HS-5 (cell line): Measurements from ENCODE around the gene ARHGAP8.
"Not testable (repeated sequence)": the region's sequence is repeated elsewhere in the genome, so short reads cannot be mapped to it uniquely, and the experiment has no call there.

Experiments
- DNase-seq: peaks from one replicate; pipeline ENCODE4 v3.0.0-alpha.2; 2012; ENCODE audit warnings: low read depth

Gene ARHGAP8

DNA sequence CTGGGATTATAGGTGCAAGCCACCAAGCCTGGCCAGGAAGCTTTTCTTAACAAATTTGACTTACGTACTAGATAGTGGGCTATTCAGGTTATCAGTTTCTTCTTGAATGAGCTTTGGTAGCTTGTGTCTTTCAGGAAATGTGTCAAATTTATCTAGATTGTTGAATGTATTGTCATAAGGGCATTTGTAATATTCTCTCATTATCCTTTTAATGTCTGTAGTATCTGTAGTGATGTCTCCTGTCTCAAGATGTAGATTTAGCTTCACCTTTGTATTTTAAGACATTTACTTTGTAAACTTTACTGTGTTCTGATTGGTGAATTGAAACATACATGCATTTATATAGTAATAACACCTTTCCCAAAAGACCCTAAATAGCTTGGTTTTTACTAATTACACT, 20.7 kb downstream of the ARHGAP8 start:
- DNase-seq = no peak

DNA sequence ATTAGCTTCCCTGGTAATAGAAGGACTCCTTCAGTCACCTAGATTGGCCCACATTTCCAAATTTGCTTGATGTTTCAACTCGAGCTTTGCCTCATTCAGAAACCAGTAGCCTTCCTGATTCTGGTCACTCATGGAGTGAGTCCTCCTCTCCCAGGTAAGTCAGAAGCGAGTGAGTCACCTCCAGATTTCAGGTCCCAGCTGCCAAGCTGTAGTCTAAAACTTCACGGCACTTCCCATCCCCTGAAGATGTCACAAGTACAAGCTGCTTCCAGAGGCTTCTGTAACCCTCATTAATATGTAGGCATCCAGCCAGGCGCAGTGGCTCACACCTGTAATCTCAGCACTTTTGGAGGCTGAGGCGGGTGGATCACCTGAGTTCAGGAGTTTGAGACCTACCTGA, 23.5 kb downstream of the ARHGAP8 start:
- no peak for DNase-seq

DNA sequence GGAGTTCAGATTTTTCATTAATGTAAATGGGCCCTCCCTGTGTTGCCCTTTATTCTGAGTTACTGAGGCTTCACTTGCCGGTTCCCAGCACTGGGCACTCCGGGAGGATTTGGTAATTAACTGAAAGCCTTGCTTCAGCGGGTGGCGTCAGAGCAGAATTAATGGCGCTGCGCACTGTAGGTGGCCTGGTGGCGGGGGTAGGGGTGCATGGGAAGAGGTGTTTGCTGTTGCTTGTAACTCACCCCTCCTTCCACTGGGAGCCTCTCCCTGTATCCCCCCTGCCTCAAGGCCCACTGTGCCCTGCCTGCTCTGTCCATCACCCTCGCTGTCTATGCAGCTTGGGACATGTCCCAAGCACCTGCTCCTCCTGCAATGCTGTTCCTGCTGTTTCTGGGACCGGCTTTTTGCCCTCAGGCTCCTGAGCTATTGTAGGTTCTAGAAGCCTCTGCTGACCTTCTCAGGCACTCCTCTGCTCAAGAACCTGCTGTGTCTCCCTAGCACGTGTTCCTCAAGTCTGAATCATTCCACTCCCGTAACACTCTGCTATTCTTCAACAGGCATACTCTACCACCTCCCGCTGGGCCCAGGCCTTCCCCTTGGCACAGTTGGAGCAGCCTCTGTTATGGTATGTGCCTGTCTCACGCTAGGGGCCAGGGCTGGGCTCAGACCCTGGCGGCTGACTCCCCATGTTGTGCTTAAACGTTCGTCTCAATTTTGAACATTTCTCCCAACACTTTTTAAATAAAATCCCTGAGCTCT, 24.4 kb downstream of the ARHGAP8 start:
- no peak for DNase-seq

DNA sequence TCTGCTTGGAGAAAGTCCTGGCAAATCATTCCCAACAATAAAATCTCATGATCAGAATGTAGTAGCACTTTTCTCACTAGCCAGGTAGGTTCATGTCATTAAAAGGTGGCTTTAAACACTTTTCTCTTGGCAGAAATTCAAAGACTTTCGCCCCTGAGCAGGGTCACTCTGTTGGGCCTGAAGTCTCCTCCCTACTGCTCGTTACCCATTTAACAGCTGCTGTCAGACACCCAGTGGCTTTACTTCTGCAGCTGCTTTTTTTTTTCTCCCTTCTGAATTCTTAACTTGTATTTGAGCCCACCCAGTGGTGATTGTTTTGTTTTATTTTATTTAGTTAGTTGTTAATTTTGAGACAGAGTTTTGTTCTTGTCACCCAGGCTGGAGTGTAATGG, 25.0 kb downstream of the ARHGAP8 start:
- no peak for DNase-seq

DNA sequence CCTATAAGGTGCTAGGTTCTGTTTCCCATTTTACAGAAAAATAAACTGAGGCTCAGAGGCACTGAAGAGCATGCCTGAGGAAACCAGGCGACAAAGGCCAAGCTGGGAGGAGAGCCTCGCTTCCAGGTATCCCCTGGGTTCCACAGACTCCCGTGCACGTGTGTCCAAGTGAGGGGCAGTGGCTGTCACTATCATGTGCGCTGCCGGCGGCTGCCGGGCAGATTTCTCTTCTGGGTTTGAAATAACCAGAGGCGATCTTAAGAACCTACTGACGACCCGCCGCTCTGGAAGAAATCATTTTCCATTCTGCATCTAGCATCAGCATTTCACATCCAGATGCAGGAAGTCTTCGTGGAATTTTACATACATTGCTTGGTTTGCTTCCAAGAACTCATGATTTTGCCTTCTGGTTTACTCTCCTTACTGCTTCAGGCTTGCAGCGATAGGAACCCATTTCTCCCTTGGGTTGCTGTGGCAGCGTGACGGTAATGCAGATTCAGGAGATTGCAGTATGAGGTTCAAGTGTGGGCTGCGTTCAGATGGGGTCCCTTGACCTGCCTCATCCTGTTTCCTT, 28.6 kb downstream of the ARHGAP8 start:
- DNase-seq = no peak

DNA sequence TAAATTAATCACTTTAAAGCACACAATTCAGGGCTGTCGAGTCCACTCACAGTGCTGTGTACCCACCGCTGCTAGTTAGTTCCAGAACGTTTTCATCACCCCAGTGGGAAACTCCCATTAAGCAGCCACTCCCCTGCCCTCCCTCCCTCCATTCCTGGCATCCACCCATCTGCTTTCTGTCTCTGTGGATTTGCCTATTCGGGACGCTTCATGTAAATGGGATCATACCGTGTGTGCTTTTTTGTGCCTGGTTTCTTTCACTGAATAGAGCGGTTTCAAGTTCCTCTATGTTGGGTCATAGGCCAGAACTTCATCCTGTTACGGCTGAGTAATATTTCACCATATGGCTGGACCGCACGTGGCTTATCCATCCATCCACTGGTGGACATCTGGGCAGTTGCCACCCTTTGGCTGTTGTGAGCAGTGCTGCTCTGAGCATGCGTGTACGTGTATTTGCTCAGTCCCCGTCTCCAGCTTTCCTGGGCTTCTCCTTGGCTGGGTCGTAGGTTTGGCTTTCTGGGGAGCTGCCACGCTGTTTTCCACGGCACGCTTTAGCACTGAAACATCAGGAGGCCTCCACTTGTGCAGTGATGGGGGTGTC, 30.1 kb downstream of the ARHGAP8 start:
- DNase-seq = no peak

DNA sequence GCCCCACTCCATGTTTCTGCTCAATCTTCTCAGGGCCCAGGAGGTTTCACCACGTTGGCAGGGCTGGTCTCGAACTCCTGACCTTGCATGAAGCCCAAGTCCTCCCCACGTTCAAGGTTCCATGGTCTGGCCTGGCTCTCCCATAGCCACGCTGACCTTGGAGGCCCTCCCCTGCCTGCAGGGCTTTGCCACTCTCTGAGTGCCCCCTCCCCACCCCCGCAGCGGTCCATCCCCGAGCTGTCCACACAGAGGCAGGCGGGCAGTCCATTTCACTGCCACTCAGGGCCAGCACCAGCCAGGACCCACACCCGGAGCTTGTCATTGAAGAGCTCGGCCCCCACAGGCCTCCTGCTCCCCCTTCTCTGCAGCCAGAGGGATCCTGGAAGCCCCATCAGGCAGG, 30.7 kb downstream of the ARHGAP8 start:
- DNase-seq = no peak

DNA sequence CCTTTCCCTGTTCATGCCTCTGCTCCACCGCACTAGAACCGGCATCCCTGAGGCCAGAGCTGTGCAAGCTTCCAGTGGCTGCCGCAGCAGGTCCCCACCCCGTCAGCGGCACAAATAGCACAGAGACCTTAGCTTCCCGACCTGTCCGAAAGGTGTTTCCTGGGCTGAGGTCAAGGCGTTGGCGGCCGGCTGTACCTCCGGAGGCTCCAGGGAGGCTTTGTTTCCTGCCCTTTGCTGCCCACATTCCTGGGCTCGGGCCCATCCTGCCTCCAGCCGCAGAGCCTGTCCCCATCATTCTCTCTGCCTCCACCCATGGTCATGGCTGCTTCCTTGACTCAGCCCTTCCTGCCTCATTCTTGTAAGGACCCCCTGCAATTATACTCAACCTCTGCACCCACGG, 31.2 kb downstream of the ARHGAP8 start:
- no peak for DNase-seq

DNA sequence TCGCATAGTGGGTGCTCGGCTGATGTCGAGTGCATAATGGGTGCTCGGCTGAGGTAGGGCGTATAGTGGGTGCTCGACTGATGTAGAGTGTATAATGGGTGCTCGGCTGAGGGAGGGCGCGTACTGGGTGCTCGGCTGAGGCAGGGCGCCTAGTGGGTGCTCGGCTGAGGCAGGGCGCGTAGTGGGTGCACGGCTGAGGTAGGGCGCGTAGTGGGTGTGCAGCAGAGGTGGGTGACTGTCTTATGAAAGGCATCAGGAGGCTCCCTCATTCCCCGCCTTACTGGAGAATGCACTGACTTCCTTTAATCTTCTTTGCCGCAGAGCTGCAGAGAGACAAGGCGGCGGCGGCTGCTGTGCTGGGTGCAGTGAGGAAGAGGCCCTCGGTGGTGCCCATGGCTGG, 33.8 kb downstream of the ARHGAP8 start:
- DNase-seq = no peak

DNA sequence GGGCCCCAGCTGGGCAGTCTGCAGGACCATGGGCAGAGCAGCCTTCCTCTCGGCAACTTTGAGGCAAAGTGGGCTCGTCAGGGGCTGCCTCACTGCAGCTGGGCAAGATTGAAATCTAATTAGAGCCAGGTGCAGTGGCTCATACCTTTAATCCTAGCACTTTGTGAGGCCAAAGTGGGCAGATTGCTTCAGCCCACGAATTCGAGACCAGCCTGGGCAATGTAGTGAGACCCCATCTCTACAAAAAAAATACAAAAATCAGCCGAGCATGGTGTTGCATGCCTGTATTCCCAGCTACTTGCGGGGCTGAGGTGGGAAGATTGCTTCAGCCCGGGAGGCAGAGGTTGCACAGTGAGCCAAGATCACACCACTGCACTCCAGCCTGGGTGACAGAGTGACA, 34.2 kb downstream of the ARHGAP8 start:
- DNase-seq = no peak

DNA sequence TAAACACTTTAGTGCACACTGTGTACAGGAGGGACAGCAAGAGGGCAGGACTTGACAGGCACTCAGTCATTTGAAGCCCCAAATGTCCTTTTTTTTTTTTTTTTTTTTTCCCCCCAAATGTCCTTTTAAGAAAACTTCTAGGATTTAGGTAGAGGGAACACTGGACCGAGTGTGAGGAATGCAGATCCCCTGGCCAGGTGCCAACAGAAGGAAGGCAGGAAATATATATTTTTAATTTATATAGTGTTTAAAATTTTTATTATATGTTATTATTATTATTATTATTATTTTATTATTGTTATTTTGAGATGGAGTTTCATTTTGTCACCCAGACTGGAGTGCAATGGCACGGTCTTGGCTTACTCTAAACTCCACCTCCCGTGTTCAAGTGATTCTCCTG, 35.5 kb downstream of the ARHGAP8 start:
- no peak for DNase-seq

DNA sequence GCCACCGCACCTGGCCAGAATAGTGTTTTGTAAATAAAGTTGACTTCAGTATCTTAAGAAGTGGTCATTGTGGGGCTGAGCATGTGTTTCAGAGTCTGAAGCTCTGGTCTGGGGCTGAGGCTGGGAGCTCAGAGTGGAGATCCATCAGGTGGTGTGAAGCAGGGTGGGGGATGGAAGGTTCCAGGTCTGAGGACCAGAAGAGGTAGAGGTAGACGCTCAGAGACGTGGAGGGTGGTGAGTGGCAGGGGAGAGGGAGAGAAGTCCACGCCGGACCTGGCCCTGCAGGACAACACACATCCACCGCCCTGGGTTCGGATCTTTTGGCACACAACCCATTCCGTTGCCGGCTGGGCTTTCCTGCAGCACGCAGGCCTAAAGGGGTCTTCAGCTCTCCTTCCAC, 40.7 kb downstream of the ARHGAP8 start:
- DNase-seq = no peak

DNA sequence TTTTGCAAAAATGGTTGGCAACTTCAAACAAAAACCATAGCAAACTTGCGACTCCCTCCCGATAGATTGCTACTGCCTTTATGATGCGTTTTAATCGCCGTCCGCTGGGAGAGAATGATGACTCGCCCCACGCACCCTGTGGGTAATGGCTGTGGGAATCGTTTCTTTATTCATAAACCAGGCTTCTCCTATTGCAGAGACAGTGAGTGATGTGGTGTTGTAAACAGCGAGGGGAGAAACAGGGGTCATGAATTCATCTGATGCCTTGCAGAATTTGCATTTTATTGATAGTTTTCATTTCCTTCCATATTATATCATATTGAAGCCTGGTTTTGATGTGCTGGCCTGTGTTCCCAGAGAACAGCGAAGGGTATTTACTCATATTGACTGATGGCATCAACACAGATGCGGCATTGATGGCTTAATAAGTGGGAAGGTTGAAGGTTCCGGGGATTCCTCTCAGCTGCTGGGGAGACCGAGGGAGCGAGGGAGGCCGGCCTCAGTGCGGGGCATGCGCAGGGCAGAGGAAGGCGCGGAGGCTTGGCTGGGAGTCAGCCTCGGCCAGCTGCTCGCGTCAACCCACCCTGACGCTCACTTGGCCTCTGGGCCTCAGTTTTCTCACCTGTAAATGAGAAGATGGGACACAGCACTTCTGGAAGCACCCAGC, 41.3 kb downstream of the ARHGAP8 start:
- DNase-seq = no peak

DNA sequence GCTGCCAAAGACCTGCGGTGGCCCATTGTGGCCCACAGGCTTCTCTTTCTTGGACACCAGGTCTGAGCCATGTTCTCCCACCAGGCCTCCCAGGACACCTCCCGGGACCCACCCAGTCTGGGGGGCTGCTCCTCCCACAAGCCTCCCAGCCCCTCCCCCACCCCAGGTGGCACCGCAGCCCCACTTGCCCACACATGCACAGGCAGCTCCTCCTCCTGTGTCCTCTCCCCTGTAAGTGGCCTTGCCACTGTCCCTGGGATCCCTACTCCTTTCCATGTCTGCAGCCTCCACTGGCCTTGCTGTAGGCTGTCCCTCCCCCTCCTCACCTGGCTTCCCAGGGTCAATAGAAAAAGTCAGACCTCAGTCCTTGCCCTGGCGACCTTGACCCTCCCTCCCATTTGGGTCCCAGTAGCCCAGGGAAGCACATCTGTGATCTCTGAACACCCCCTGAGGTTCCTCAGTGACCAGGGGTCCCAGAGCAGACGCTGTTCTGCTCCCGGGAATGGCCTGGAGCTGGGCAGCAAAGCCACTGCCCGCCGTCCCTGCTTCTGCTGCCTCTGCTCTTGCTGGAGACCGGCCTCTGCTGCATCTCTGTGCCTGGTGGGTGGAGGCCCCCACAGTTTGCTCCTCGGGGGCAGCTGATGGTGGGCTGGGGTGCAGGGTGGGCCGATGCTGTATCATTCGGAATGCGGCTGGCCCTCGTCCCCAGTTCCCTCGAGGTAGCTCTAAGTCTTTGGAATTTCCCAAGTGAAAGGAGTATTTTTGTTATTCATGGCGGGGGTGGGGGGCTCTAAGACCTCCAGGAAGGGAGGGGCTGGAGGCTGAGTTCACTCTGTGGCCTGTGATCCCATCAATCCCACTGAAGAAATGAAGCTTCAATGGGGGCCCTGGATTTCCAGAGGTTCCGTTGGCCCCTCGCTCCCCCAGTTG, 43.6 kb downstream of the ARHGAP8 start:
- no peak for DNase-seq

DNA sequence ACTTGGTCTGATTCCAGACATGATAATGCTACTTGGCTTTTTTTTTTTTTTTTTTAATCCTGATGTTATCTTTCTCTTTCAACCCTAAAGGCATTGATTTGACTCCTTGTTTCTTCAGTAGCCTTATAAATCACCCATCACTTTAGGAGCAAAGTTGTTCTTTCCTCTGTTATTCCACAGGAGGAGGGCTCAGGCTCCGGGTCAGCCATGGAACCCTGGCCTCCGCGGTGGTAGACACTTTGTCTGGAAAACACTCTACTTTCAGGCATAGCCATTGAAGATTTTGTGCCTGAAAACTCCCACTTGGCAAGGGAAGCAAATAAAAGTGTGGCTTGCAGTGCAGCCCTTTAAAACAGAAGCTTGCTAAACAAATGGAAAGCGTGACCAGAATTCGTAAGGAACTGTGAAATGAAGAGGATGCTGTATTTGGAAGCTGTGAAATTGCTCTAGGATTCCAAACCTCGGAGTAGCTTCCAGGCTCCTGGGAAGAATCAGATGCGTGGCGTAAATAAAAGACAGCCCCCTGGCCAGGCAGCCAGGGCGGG, 44.9 kb downstream of the ARHGAP8 start:
- DNase-seq = no peak

DNA sequence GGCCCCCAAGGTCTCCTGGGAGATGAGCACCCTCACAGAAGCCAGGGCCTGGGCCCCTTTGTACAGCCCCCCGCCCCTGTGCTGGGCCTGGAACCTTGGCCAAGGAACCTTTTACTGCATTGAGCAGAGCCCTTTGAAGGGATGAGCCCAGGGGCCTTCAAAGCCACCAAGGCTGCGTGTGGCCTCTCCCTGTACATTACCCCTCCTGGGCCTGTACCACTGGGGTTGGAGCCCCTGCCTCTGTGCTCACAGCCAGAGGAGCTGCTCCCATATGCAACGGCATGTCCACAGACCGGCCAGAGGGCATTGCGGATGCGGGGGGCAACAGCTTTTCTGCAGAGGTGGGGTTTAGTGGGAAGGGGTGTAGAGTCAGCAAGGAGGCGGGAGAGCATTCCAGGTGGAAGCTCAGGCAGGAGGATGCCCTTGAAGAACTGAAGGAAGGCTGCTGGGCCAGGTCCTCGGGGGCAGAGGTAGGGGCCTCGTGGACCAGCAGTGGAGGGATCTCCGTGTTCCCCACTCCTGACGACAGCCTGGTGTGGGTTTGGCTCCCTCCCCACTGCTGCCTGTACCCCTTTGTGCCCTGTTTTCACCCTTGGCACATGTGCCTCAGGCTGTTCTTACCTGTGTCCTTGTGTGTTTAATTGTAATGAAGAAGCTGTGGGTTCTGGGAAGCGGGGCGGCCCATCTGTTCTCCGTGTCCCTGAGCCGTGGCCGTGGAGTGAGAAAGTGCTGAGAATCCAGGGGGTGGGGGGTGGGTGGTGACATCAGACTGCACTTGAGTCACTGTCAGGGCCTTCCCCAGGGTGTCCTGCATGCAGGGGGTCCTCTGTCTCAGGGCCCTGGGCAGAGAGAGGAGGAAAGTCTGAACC, 46.9 kb downstream of the ARHGAP8 start:
- no peak for DNase-seq

DNA sequence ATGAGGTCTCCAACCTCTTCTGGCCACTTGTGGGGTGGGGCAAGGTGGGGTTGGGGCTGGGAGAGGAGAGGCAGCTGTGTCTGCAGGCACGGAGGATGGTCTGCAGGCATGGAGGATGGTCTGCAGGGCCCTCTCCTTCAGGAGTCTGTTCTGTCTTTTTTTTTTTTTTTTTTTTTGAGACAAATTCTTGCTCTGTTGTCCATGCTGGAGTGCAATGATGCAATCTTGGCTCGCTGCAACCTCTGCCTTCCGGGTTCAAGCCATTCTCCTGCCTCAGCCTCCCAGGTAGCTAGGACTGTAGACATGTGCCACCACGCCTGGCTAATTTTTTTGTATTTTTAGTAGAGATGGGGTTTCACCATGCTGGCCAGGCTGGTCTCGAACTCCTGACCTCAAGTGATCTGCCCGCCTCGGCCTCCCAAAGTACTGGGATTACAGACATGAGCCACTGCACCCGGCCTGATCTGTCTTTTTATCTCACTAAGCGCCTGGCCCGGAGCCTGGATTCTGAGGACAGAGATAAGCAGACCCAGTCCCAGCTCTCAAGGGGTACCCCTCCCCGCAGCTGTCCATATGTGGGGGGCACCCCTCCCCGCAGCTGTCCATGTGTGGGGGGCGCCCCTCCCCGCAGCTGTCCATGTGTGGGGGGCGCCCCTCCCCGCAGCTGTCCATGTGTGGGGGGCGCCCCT, 47.7 kb downstream of the ARHGAP8 start:
- DNase-seq = not testable (repeated sequence)

DNA sequence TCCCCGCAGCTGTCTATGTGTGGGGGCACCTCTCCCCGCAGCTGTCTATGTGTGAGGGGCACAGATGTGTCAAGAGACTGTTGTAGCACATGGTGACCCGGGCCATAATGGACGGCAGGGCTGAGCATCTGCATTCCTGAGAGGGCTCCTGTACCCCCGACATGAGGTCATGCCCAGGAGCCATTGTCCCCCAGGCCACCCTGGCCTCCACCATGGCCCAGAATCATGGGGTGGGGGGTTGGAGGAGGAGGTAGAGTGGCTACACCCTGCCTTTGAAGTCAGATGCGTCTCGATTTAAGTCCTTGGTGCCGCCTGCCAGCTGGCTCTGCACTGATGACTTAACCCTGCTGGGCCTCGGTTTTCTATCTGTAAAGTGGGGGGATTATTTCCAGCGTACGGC, 49.1 kb downstream of the ARHGAP8 start:
- no peak for DNase-seq

DNA sequence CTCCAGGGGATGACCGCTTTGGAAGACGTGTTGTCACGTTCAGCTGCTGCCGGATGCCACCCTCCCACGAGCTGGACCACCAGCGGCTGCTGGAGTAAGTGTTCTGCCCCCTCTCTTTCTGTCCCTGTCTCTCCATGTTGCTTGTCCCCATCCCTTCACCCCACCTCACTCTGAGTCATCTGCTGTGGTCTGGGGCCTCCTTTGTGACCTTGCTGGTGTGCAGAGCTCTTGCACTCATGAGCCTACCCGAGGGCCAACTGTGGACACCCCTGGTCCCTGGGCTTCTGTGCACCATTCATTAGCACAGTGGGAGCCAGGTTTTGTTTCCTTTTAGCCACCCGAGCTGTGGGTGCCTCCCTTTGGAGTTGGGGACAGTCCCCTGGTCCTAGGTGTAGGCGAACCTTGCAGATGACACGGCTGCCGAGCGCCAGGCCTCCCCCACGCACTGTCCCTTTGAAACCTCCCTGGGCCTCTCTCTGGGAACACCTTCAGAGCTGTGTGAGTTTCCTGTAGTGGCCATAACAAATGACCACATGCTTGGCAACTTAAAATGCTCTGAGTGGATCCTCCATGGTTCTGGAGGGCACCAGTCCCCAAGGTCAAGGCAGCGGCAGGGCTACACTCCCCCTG, 49.8 kb downstream of the ARHGAP8 start:
- DNase-seq = no peak

DNA sequence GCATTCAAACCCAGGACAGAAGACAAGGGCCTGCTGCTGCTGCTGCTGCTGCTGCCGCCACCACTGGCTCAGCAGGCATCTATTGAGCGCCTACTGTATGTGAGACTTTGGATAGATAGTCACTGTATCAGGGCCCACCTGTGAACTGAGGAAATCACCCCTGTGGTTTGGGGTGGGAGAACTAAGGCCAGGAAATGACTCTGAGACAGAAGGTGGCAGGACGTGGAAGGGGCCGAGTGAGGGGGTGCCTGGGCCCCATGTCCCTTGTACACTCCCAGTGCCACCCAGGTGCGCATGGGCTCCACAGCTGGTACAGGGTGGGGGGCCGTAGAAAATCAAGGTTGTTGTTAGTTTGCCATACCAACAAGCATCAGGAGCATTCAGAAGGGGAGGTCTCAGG, 50.6 kb downstream of the ARHGAP8 start:
- no peak for DNase-seq
